ENCODE data around the gene CRTAP.
"Not testable (repeated sequence)": the region's sequence is repeated elsewhere in the genome, so short reads cannot be mapped to it uniquely, and the experiment has no call there.

CRTAP gene

GRCh38 chr3:33181229-33181628, 67.4 kb downstream of the CRTAP start:
- no peak for DNase-seq

GRCh38 chr3:33181641-33182040, 67.8 kb downstream of the CRTAP start:
- not testable (repeated sequence) for DNase-seq

- no peak for DNase-seq
Measured at GRCh38 chr3:33184863-33185262, 71.0 kb downstream of the CRTAP start.

- DNase-seq: no peak
Measured at GRCh38 chr3:33186524-33187367, 72.9 kb downstream of the CRTAP start.

- DNase-seq: no peak
Measured at GRCh38 chr3:33187368-33187634, 73.5 kb downstream of the CRTAP start.

GRCh38 chr3:33194303-33194702, 80.5 kb downstream of the CRTAP start:
- no peak for DNase-seq

- DNase-seq: no peak
Measured at GRCh38 chr3:33196538-33196937, 82.7 kb downstream of the CRTAP start.
